Fibroblast of the aortic adventitia (primary cell): ENCODE results near the gene ZNF587. TPM values are rescaled to one million over a fixed set of nuclear protein-coding genes. Genes with fewer than 3 reads are reported as not detected.
"Not testable (repeated sequence)": the region's sequence is repeated elsewhere in the genome, so short reads cannot be mapped to it uniquely, and the experiment has no call there.

Experiments used
- DNase-seq: peaks from one replicate; pipeline ENCODE4 v3.0.0-alpha.2; 2010; ENCODE audit warnings: low read depth
- H3K4me3 ChIP-seq: 2 replicates; pipeline ENCODE4 v1.5.1; 2011; ENCODE audit warnings: low read depth, mild to moderate bottlenecking, control low read depth, low read length, moderate library complexity
- CTCF ChIP-seq: IDR thresholded peaks from 2 replicates; pipeline ENCODE4 v1.5.1; 2011; ENCODE audit warnings: mild to moderate bottlenecking, low read length, control low read depth, inconsistent platforms; ENCODE audit not compliant: insufficient read depth
- total RNA-seq: library from RNA; depleted of rRNA; stranded (reverse); fragments of >200 nt; gene quantifications from 2 replicates; pipeline ENCODE4 v1.2.3, GENCODE V29; 2012; ENCODE audit warnings: low replicate concordance

Gene ZNF587
- 29.6 and 39.2 TPM in 2 replicates for total RNA-seq

GRCh38 chr19:57849666-57850473 lies at the start of gene ZNF587:
Gene ZNF587 (plus strand): TSS chr19:57849859. CDS start chr19:57850039, 180 bp downstream.
- peak; percentile 84 for DNase-seq
- peak within 1 kb of the TSS; percentile 82 for H3K4me3 ChIP-seq

GRCh38 chr19:57800696-57801095 lies 49.0 kb upstream of the ZNF587 start:
- no peak for DNase-seq
- H3K4me3 ChIP-seq = no peak overlapping the region
- TF ChIP-seq CTCF = no peak

- TF ChIP-seq CTCF = no peak
- H3K4me3 ChIP-seq = no peak overlapping the region
- no peak for DNase-seq
Observed at GRCh38 chr19:57802269-57802668, 47.4 kb upstream of the ZNF587 start.

- peak overlapping the region; percentile 70 for H3K4me3 ChIP-seq
- TF ChIP-seq CTCF = no peak
- no peak for DNase-seq
Observed at GRCh38 chr19:57803265-57803593, 46.4 kb upstream of the ZNF587 start.

- DNase-seq = peak; percentile 66
- TF ChIP-seq CTCF = no peak
- peak overlapping the region; percentile 70 for H3K4me3 ChIP-seq
Observed at GRCh38 chr19:57803594-57804325, 45.9 kb upstream of the ZNF587 start.

- no peak for TF ChIP-seq CTCF
- no peak overlapping the region for H3K4me3 ChIP-seq
- DNase-seq = no peak
Observed at GRCh38 chr19:57807541-57807940, 42.1 kb upstream of the ZNF587 start.

- H3K4me3 ChIP-seq, DNase-seq: not testable (repeated sequence)
Observed at GRCh38 chr19:57810410-57811295, 39.0 kb upstream of the ZNF587 start.
